Type B pancreatic cell (in vitro differentiated cells): Measurements from ENCODE around the gene HEMGN. TPM values are rescaled to one million over a fixed set of nuclear protein-coding genes. Genes with fewer than 3 reads are reported as not detected.

Experiments
- DNase-seq: peaks from one replicate; pipeline ENCODE4 v3.0.0; 2021; ENCODE audit warnings: mixed read lengths; ENCODE audit not compliant: unreplicated experiment; ENCODE audit errors: extremely low spot score
- H3K27ac Mint-ChIP-seq: 2 replicates; pipeline ENCODE4 v1.8.0; 2021; ENCODE audit warnings: mild to moderate bottlenecking, mixed read lengths
- H3K27me3 Mint-ChIP-seq: 2 replicates; pipeline ENCODE4 v1.8.0; 2021; ENCODE audit warnings: mixed read lengths
- H3K36me3 Mint-ChIP-seq: 2 replicates; pipeline ENCODE4 v1.8.0; 2021; ENCODE audit warnings: mixed read lengths
- H3K4me1 Mint-ChIP-seq: one replicate; pipeline ENCODE4 v1.8.0; 2021; ENCODE audit warnings: mixed read lengths; ENCODE audit not compliant: unreplicated experiment
- H3K4me3 Mint-ChIP-seq: 2 replicates; pipeline ENCODE4 v1.8.0; 2021; ENCODE audit warnings: mild to moderate bottlenecking, mixed read lengths
- H3K9me3 Mint-ChIP-seq: 2 replicates; pipeline ENCODE4 v1.8.0; 2021; ENCODE audit warnings: mixed read lengths
- total RNA-seq: library from RNA; stranded (reverse); gene quantifications from 2 replicates; pipeline ENCODE4 v1.2.1, GENCODE V29; 2021; ENCODE audit warnings: low replicate concordance
- TF ChIP-seq, protein P1 (sequence below): fragments of 200-600 bp; sonication (generic); conservative IDR thresholded peaks from 2 replicates; pipeline ENCODE4 v1.5.0; 2021; ENCODE audit warnings: antibody characterized with exemption, mild to moderate bottlenecking

The HEMGN gene
- total RNA-seq, 1 donor from 2014 or later = not detected

GRCh38 chr9:97907046-97907445 is 30.9 kb downstream of the HEMGN start:
- no peak overlapping the region for H3K27ac Mint-ChIP-seq
- H3K9me3 Mint-ChIP-seq = no peaks in the 10 kb centered on the region
- TF ChIP-seq, protein P1, sequence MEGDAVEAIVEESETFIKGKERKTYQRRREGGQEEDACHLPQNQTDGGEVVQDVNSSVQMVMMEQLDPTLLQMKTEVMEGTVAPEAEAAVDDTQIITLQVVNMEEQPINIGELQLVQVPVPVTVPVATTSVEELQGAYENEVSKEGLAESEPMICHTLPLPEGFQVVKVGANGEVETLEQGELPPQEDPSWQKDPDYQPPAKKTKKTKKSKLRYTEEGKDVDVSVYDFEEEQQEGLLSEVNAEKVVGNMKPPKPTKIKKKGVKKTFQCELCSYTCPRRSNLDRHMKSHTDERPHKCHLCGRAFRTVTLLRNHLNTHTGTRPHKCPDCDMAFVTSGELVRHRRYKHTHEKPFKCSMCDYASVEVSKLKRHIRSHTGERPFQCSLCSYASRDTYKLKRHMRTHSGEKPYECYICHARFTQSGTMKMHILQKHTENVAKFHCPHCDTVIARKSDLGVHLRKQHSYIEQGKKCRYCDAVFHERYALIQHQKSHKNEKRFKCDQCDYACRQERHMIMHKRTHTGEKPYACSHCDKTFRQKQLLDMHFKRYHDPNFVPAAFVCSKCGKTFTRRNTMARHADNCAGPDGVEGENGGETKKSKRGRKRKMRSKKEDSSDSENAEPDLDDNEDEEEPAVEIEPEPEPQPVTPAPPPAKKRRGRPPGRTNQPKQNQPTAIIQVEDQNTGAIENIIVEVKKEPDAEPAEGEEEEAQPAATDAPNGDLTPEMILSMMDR = no peak
- no peak overlapping the region for H3K4me3 Mint-ChIP-seq
- H3K27me3 Mint-ChIP-seq = no peaks in the 10 kb centered on the region
- DNase-seq = no peak
- H3K36me3 Mint-ChIP-seq = peaks cover 33% of the 10 kb centered on the region
- H3K4me1 Mint-ChIP-seq = peaks cover 5% of the 10 kb centered on the region

- TF ChIP-seq, protein P1 = no peak
- no peak for DNase-seq
- peaks cover 5% of the 10 kb centered on the region for H3K4me1 Mint-ChIP-seq
- no peaks in the 10 kb centered on the region for H3K9me3 Mint-ChIP-seq
- H3K27ac Mint-ChIP-seq = peak overlapping the region; percentile 14
- H3K27me3 Mint-ChIP-seq = no peaks in the 10 kb centered on the region
- no peak overlapping the region for H3K4me3 Mint-ChIP-seq
- peaks cover 33% of the 10 kb centered on the region for H3K36me3 Mint-ChIP-seq
These were observed 31.6 kb downstream of the HEMGN start for GRCh38 chr9:97906236-97906831.

- H3K27me3 Mint-ChIP-seq = no peaks in the 10 kb centered on the region
- no peak overlapping the region for H3K4me3 Mint-ChIP-seq
- peaks cover 27% of the 10 kb centered on the region for H3K36me3 Mint-ChIP-seq
- H3K9me3 Mint-ChIP-seq = no peaks in the 10 kb centered on the region
- peaks cover 4% of the 10 kb centered on the region for H3K4me1 Mint-ChIP-seq
- DNase-seq = no peak
- H3K27ac Mint-ChIP-seq = no peak overlapping the region
- TF ChIP-seq, protein P1 = no peak
These were observed 32.7 kb downstream of the HEMGN start for GRCh38 chr9:97905228-97905627.

- Mint-ChIP-seq H3K27me3 (no peaks in the 10 kb centered on the region), H3K27ac (no peak overlapping the region), H3K4me3 (no peak overlapping the region), H3K9me3 (no peaks in the 10 kb centered on the region), H3K4me1 (no peaks in the 10 kb centered on the region), H3K36me3 (peaks cover 23% of the 10 kb centered on the region)
- TF ChIP-seq, protein P1 = no peak
- DNase-seq = no peak
These were observed 33.2 kb downstream of the HEMGN start for GRCh38 chr9:97904725-97905124.

DNA sequence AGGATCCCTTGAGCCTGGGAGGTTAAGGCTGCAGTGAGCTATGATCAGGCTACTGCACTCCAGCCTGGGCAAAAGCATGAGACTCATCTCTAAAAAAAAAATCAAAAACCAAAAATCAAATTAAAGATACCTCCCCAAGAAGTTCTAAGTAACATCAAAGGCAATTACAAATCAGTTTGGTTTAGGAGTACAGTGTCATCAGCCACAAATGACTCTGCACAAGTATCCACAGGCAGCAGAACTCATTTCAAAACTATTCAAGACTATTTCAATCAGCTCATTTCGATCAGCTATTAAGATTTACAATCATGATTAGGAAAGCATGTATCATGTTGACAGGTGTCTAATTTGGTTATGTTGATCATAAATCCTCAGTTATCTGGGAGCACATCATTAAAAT is 34.8 kb downstream of the HEMGN start:
- no peak overlapping the region for H3K4me3 Mint-ChIP-seq
- H3K36me3 Mint-ChIP-seq = peaks cover 23% of the 10 kb centered on the region
- H3K9me3 Mint-ChIP-seq = no peaks in the 10 kb centered on the region
- no peaks in the 10 kb centered on the region for H3K27me3 Mint-ChIP-seq
- TF ChIP-seq, protein P1 = no peak
- DNase-seq = no peak
- H3K27ac Mint-ChIP-seq = no peak overlapping the region
- no peaks in the 10 kb centered on the region for H3K4me1 Mint-ChIP-seq
